GM19035 (cell line): ENCODE measurements around the gene BMERB1.

Experiments used
- ATAC-seq: cut with Tn5 transposase; IDR thresholded peaks from one replicate; pipeline ENCODE4 v1.9.1; 2021; ENCODE audit not compliant: unreplicated experiment

The BMERB1 gene

DNA sequence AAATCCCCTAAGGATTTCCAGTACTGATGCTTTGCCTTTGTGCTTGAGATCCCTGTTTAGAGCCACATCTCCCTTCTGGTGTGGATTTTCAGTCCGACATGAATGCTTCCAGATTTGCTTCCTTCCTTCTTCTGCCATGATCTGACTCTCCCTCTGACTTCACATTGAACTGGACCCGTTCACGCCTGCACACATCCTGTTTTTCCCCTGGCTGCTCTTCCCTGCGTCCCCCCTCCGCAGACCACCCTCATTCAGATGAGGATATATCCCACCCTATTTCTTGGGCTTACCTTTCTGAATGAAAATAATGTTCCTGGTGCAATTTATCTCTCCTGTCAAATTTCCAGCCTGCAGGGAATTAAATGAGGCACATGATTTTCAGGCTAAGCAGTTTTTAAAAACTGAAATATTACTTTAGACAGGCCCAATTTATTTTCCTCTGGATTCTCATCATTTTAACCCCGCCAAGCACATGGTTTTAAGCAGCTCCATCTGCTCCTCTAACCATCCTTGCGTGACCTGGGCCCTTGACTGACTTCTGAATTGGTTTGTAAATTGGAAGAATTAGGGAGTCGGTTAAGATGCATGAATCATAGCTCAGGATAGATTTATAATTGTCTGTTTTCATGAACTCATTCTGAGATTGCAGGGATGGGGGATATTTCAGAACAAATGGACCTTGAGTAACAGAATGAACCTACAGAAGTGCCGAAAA, 59.2 kb downstream of the BMERB1 start:
- no peak for ATAC-seq

DNA sequence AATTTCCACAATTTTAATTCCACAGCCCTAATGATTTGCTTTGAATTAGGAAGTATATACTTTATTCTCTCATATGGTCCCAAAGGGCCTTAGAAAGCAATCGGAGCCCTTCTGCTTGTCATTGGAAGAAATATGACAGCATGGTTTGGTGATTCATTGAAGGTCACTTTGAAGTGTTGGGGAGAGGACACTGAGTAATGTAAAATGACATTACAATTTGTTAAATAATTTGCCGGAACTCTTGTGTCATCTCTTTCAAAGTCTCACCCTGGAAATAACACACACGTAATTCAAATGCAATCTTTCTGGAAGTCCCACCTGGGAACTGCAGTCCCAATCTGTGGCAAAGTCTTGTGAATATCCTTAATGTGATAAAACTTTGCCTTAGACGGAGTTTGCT, 59.8 kb downstream of the BMERB1 start:
- no peak for ATAC-seq

- no peak for ATAC-seq
Observed at GRCh38 chr16:15495898-15496297, 61.5 kb downstream of the BMERB1 start.

DNA sequence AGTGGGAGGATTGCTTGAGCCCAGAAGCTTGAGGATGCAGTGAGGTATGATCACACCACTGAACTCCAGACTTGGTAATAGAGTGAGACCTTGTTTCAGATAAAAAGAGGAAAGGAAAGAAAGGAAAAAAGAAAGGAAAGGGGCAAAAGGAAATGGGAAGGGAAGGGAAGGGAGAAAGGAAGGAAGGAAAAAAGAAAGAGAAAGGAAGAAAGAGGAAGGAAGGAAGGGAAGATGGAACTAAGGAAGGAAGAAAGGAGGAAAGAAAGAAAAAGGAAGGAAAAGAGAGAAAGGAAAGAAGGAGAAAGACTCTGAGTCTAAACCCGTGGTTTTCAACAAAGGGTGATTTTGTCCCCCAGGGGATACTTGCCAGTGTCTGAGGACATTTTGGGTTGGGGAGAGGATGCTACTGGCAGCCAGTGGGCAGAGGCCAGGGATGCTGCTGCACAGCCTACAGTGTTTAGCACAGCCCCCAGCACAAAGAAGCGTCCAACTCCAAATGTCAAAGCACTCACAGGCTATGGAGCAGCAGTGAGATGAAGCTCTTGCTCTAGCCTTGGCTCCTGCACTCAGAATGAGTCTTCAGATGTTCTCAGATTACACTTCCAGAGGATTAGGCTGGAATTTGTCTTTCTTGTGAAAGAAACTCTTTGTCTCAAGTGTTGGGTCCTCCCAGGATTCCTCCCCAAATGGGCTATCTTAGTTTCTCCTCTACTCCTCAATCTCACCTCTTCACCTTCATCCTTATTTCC, 64.2 kb downstream of the BMERB1 start:
- ATAC-seq = no peak

GRCh38 chr16:15502041-15502725, 67.8 kb downstream of the BMERB1 start:
- ATAC-seq = no peak

- no peak for ATAC-seq
Observed at GRCh38 chr16:15506441-15506840, 72.1 kb downstream of the BMERB1 start.

DNA sequence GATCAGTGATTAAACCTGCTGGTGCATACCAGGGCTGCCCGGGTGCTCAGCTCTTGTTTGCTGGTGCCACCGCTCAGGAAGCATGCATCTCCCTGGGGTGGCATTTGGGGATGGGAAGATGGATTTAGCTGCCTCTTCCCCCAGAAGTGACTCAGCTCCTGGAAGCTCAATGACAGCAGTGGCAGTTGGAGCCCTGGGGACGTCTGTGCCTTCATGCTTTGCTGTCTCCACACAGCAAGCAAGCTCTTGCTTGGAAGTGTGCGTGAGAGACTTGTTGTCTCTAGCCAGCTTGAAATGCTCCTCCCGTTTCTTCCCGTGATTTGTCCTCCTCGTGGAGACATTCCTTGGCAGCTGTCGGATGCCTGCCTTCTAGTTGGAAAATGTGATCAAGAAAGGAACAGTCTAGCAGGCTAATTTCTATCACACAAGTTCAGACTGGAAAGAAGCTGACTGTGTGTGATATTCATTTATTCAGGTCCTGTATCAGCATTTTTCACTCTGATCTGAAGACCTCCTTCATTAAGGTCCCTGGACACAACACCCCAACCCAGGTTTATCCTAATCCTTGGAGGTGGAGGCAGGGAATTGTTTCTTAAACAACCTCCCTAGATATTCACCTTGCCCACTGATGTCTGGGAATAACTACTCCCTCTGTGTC, 73.0 kb downstream of the BMERB1 start:
- no peak for ATAC-seq

GRCh38 chr16:15507959-15508627, 73.7 kb downstream of the BMERB1 start:
- no peak for ATAC-seq

DNA sequence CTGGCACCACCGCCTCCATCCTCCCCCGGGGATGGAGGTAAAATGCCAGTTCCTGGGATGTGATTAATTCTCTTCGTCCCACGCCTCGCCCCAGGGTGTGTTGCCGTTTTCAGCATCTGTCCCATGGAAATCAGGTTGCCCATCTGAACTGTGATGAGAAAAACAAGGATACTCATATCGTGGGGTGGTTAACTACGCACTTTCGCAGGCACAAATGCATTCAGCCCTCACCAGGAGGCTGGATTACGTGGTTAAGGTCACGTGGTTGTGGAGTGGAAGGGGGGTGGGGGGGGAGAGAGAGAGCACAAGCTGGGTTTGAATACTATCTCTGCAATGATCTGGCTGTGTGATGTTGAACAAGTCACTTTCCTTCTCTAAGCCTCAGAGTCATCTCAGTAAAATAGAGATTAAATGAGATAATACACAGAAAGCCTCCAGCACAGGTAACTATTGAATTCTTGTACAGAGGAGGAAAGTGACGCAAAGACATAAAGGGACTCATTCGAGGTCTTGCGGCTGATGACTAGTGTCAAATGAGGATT, 74.7 kb downstream of the BMERB1 start:
- ATAC-seq = no peak

DNA sequence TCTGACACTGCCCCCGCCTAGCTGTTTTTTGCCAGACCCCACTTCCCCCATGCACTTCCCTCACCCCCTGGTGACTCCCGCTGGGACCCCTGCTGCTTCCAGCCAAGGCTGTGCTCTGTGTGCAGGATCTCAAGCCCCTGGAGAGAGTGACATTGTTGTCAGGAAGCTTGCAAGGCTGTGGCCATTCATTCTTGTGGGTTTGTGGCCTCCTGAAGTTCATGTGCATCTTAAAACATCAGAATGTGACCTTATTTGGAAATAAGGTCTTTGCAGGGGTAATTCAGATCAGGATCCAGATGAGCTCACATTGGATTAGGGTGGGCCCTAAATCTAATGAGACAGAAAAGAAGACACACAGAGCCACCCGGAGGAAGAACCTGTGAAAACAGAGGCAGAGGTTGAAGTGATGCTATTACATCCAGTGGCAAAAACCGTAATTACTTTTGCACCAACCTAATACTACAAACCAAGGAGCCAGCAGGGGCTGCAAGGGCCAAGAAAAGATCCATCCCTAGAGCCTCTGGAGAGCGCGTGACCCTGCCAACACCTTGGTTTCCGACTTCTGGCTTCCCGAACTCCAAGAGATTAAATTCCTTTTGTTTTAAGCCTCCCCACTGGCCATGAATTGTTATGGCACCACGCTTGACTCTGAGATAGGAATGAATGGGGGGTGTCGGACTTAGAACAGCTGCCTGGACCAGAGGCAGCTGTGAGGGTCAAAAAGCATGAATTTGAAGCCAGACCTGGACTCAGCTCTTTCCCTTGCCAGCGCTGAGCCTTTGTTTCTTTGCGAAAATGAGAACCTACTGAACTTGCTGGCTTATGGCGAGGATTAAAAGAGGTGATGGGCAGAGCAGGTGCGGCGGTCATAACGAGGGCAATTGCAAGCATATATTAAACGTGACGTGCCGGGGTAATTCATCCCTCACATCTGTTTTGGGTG, 75.5 kb downstream of the BMERB1 start:
- no peak for ATAC-seq

DNA sequence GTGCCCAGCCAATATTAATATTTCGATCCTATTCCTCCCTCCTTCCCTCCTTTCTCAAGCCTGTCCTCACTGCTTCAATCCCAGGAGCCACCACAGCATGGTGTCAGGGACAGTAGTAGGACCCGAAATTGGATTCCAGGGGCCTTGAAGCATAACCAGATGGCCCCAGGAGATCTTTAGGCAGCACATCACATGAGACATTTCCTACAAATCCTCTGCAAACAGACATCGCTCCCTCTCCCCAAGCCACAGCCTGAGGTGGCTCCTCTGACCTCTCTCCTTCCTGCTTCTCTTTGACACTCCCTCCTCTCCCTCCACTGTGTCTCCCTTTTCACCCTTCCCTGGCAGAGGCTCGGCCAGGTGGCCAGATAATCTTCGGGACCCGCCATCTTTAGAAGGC, 76.6 kb downstream of the BMERB1 start:
- no peak for ATAC-seq

- ATAC-seq = no peak
Observed at GRCh38 chr16:15511759-15512487, 77.5 kb downstream of the BMERB1 start.

- no peak for ATAC-seq
Observed at GRCh38 chr16:15513156-15513555, 78.8 kb downstream of the BMERB1 start.

DNA sequence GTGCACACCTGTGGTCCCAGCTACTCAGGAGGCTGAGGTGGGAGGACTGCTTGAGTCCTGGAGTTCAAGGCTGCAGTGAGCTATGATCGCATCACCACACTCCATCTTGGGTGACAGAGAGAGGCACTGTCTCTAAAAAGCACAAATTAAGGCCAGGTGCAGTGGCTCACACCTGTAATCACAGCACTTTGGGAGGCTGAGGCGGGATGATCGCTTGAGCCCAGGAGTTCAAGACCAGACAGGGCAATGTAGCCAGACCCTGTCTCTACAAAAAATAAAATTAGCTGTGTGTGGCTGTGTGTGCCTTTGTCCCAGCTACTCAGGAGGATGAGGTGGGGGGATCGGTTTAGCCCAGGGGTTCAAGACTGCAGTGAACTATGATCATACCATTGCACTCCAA, 81.6 kb downstream of the BMERB1 start:
- no peak for ATAC-seq

GRCh38 chr16:15516609-15517008, 82.2 kb downstream of the BMERB1 start:
- no peak for ATAC-seq

GRCh38 chr16:15517743-15518377, 83.5 kb downstream of the BMERB1 start:
- no peak for ATAC-seq

DNA sequence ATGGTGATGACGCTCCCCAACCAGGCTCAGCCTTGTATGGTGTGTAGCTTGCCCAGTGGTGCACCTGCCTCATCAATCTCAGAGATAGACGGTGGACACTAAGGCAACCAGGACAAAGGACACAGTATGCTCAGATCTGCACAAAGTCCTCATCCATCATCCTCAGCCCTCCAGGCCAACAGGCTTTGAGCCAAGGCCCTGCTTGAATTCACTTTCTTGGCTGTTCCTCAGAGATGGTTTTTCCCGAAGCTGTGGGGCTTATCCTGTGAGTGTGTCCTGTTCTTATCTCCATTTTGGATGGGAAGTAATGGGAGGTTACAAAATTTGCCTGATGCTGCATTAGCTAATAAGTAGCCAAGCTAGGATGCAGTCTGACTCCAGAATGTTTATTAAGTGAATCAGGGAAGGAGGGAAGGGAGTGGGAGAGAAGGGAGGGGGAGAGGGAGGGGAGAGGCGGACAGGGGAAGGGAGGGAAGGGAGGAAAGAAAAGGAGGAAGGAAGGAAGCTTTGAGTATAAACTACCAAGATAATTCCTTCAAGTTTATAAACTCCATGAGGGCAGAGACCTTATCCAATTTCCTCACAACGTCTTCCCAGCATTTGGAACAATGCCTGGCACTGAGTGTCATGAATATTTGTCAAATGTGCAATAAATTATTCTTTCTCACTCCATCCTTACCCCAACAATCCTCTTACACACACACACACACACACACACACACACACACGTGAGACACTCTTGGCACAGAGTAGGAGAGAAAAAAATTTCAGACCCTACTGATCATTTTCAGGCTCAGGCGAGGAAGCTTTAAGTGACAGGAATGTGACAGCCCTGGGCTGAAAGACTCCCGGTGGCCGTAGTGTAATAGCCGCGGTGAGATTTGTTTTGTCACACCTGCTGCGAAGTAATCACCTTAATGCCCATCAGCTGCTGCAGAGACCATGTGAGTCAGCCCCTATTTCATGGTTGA, 84.3 kb downstream of the BMERB1 start:
- no peak for ATAC-seq
